NCI-H1048 (cell line): ENCODE results near the gene ACBD6.

Experiments
- DNase-seq: peaks from one replicate; lab custom pipeline; 2025; lab: John Stamatoyannopoulos, UW

The ACBD6 gene

DNA sequence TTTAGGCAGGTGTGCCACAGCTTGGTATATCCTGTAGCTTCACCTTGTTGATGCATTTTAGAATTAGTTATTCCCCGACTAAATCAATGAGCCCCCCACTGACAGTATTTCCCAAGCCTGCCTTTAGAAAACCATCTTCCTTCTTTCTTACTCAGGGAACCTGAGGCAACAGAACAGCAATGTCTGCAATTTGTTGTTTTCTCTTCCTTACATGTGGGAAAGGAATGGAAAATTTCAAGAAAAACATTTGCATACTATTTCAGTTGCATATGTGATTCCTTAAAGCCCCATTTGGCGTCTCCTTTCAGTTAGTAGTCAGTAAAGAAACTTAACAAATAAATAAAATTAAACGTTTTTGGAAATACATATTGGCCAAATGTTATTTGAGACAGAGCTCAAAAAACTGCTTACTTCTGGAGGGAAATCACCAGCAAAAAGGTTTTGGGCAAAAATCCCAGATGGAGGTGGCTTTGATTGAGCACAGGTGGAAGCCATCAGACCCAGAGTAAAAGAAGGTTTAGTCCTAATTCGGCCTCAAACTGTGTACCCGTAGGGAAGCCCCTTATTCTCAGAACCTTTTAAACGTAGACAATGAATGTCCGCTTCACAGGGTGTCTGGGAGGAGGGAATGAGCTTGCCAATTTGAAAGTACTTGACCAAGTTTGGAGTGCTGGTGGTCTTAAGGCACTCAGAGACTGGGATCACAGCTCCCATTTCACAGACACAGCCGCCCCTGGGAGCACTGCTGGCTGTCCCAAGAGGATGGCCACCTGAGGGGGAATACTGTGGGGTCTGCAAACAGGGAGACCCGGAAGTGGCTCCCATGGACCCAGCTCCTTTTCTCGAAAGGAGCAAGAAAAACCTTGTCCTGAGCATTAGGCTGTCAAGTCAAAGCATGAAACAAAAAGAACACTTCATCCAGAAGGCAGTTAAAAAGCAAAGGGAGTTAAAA lies 263.0 kb downstream of the ACBD6 start:
- DNase-seq: no peak

DNA sequence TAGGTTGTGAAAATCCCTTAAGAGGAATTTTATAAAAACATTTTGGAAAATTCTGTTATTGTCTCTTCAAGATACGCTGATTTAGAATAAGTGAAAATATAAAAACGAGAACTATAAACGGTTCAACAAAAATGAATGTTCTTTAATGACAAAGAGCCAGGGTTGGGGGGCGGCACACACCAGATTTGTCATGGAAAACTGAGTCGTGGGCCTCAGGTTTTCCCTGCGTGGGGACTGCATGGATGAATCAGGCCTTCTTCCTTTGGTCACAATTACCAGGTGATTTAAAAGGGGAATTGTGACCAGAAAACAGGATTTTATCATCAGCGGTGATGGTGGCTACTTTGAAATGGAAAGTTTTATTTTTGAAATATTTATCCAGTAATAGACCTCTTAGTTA lies 263.7 kb downstream of the ACBD6 start:
- DNase-seq: no peak
